GM12873 (cell line): ENCODE results near the gene TBCD.

Source experiments
- TF ChIP-seq, protein P1 (sequence below): IDR thresholded peaks from 2 replicates; pipeline ENCODE4 v1.5.1; 2012; ENCODE audit warnings: low read depth, mild to moderate bottlenecking, moderate library complexity, low read length, control low read depth; ENCODE audit not compliant: insufficient read depth; ENCODE audit errors: missing control alignments

The TBCD gene

GRCh38 chr17:82709024-82709675, 42.7 kb upstream of the TBCD start:
- TF ChIP-seq, protein P1, sequence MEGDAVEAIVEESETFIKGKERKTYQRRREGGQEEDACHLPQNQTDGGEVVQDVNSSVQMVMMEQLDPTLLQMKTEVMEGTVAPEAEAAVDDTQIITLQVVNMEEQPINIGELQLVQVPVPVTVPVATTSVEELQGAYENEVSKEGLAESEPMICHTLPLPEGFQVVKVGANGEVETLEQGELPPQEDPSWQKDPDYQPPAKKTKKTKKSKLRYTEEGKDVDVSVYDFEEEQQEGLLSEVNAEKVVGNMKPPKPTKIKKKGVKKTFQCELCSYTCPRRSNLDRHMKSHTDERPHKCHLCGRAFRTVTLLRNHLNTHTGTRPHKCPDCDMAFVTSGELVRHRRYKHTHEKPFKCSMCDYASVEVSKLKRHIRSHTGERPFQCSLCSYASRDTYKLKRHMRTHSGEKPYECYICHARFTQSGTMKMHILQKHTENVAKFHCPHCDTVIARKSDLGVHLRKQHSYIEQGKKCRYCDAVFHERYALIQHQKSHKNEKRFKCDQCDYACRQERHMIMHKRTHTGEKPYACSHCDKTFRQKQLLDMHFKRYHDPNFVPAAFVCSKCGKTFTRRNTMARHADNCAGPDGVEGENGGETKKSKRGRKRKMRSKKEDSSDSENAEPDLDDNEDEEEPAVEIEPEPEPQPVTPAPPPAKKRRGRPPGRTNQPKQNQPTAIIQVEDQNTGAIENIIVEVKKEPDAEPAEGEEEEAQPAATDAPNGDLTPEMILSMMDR: no peak

- TF ChIP-seq, protein P1: no peak
Observed at GRCh38 chr17:82709676-82710498, 42.0 kb upstream of the TBCD start.

DNA sequence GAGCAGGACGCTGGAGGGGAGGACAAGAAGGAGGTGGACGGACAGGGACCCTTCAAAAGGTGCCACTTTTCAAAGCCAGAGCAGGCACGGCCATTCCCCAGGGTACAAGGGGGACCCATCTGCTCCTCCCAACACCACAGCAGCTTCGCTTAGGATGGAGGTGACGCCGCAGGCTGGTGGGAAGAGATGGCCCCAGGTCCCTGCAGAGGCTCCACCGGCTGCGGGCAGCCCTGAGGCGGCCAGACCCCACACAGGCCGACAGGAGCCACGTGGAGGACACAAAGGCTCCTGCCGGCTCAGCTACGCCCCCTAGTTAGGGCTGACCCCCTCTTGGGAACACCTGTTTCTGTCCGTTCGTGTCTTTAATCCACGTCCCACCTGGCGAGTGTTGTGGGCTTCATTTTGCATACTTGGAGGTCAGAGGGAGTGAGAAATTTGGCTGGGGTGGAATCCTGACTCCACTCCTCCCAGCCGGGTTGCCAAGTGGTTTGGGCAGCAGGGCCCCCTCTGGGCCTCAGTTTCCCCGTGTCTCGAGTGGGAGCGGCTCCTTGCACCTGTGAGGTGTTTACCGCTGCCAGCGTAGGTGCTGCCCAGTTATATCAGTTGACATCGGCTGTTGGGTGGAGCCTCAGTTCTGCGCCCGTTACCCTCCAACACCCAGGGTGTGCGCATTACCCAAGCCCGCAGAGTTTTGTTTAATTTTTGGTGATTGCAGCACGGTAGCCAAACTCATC, 41.2 kb upstream of the TBCD start:
- TF ChIP-seq, protein P1: no peak

DNA sequence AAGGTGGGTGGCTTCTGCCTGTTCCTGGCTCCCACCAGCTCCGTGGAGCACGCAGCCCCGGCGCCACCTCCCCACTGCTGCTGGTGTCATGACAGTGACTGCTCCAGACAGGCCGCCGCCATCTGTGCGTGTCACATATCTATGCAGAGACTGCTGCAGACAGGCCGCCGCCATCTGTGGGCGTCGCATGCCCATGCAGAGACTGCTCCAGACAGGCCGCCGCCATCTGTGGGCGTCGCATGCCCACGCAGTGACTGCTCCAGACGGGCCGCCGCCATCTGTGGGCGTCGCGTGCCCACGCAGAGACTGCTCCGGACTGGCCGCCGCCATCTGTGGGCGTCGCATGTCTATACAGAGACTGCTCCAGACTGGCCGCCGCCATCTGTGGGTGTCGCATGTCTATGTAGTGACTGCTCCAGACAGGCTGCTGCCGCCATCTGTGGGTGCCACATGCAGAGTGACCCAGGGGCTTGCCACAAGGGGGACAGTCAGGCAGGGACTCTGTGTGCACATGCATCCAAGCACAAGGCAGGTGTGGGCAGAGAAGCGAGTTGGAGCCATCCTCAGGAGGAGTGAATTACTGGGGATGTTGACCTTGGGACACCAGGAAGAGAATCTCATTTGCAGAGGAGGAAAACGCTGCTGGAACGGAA, 38.7 kb upstream of the TBCD start:
- TF ChIP-seq, protein P1: no peak

- TF ChIP-seq, protein P1: no peak
Observed at GRCh38 chr17:82716203-82717010, 35.5 kb upstream of the TBCD start, which contains the start of gene FN3KRP. Gene FN3KRP (plus strand): TSS chr17:82716706. CDS start chr17:82716756, 50 bp downstream.

- TF ChIP-seq, protein P1: no peak
Observed at GRCh38 chr17:82718986-82719685, 32.7 kb upstream of the TBCD start.
